NCI-H82 treated with DMSO at 0.1 percent for 48 hours (cell line): ENCODE data around the gene ADAM22.
"Not testable (repeated sequence)": the region's sequence is repeated elsewhere in the genome, so short reads cannot be mapped to it uniquely, and the experiment has no call there.

Source experiments
- DNase-seq: peaks from one replicate; lab custom pipeline; 2025; ENCODE audit not compliant: unreplicated experiment; lab: John Stamatoyannopoulos, UW

The ADAM22 gene

DNA sequence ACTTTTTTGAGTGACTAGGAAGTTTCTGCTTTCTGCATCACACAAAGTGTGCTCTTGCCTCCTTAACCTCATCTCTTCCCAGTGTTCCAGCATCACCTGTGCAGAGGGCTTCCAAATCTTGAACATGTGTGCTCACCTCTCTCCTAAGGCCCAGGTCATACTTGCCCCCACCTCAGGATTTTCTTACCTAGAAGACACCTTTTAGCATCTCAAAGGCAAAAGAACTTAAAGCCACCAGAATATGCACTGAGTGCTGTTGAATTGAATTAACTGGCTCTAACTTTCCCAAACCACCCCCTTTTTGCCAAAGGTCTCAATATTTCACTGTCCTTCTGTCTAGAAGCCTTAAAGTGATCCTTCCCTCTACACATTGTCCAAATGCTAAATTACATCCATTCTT lies 219.3 kb downstream of the ADAM22 start:
- no peak for DNase-seq

DNA sequence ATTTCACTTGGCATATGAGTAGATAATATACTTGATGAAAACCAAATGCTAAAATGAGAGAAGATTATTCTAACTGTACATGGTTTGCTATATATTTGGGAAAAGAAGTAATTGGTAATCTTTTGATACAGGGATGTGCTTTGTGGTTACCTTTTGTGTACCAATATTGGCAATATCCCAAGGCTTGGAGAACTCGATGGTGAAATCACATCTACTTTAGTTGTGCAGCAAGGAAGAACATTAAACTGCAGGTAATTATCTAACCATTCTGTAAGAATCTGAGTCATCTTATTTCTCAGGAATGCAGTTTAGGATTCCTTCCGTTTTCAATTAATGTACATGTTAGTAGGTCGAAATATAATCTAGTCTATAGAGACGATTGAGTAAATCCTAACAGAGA lies 221.7 kb downstream of the ADAM22 start:
- DNase-seq: no peak

DNA sequence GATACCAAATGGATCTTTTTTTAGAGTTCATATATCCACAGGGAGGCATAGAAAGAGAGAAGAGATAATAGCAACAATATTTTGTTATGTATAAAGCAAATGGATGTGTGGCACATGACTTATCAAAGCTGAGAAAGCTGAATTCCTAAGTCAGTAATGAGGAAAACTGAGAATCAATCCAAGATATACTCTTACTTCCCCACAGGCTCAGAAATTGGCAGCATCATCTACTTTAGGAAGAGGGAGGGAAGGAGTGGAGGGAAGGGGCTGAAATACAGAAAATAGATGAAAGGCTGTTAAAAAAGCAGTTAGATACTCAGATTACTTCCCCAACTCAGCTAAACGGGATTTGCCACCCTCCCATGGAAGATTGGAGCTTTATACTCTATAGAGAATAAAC lies 222.3 kb downstream of the ADAM22 start:
- DNase-seq: no peak

DNA sequence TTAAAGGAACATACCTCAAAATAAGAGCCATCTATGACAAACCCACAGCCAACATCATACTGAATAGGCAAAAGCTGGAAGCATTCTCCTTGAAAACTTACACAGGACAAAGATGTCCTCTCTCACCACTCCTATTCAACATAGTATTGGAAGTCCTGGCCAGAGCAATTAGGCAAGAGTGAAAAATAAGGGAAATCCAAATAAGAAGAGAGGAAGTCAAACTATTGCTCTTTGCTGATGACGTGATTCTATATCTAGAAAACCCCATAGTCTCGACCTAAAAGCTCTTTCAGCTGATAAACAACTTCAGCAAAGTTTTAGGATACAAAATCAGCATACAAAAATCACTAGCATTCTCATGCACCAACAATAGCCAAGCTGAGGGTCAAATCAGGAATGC lies 225.7 kb downstream of the ADAM22 start:
- not testable (repeated sequence) for DNase-seq

DNA sequence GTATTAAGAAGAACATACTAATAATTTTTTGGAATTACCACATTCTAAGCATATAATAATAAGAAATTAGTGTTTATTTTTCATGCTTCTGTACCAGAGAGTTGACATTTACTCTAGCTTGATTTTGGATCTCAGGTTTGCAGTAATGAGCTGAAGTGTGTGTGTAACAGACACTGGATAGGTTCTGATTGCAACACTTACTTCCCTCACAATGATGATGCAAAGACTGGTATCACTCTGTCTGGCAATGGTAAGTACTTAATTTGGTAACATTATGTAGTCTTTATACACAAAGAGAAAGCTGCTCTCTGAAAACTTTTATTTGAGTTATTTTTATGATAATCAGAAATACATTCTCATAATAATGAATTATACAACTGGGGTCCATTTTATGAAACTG lies 231.6 kb downstream of the ADAM22 start:
- no peak for DNase-seq

DNA sequence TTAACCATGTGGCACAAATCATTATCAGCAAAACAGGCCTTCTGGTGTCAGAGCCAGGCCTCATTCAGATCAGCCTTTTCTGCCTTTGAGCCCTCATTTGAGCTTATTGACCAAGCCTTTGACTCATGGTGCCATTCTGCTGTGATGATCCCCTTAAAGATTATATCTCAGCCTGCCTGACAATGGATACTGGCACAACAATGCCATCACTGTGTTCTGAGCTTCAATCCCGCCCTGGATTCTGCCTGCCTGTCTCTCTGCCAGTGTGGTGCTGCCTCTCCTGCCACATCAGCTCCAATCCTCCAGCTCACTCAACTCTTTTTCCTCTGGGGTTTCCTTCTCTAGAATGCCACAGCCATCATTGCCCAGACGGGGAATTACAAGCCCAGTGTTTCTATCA lies 233.2 kb downstream of the ADAM22 start:
- DNase-seq: no peak

DNA sequence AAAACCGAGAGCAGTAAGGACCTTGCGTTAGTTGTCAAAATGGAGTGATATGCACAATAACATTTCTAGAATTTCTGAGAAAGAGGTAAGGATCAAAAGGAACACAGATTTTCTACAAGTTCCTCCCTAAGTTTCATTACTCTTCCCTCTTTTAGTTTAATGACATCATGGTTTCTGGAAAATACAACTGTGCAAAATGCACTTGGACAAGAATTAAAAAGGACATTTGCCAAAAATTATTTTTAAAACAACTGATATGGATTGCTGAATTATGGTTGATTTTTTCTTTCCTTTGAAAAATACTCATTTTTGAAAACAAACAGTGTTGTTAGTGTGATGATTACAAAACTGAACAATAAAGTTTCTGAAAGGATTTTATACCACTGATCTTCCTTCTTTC lies 233.7 kb downstream of the ADAM22 start:
- no peak for DNase-seq

DNA sequence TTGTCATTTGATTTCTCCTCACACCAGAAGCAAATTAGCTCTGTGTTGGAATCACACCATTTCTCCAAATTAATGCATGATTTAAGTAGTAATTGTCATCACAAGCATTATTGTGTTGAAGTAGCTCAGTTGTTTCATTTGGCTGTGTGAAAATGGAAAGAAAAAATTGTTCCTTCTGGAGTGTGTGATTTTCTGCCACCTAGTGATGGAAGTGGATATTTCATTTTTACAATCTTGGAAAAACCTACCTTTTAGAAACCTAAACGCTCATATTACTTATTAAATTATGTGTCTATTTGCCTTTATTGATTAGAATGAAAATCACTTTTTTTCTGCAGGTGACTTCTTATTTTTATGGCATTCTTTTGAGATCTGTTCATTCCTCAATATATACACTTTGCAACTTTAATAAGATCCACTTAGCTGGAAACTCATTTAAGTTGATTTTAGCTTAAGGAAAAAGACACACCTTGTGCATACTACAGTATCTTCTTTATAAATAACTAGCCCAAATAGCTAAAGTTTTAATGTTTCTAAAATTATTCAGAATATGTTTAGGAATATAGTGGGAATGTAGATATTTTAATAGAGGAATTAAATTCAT lies 235.8 kb downstream of the ADAM22 start:
- no peak for DNase-seq

DNA sequence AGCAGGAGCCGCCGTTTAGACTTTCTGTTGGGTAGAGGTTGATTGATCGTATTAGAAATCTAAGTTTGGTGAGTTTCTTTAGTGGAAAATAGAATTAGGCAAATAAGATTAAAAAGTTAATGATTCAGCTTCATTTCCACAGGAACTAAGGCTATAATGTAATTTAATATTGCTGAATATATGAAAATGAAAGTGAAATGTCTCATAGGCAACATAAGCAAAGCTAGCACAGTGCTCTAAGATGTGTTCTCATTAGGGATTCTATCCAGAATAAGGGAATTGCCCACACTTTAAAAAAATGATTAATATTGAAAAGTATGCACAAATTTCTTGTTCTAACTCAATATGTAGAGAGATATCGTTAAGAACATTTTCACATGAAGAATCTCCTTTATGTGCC lies 238.8 kb downstream of the ADAM22 start:
- DNase-seq: no peak

DNA sequence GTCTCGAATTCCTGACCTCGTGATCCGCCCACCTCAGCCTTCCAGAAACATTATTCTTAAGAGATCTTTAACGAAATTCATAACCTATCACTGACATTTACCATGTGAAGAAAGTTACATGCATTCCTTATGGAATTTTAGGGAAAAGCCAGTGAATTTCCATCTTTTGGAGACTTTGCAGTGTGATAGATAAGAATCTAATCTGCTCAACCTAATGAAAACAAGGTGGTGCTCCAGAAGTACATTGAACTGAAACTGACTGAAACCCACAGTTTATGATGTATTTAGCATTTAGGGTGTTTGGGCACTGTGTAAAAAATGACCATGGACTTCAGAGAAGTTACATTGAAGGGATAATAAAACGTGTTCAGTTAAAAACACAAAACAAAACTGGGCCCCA lies 242.1 kb downstream of the ADAM22 start:
- DNase-seq: no peak

DNA sequence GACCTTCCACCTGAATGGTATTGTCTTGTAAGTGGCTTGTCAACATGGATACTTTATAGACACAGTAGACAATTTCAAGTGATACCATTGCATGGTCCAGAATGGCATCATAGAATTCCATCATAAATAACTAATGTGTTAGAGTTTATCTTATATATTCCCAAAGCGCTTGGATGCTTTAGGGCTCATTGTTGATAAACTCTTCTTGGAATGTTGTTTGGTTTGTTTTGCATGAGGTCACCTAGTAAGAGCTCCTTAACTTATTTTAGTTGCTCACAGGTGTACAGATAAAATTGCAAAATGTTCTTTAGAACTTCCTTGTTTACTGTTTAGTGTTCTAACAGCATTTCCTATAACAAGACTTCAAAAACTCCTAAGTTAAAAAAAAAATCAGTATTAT lies 249.0 kb downstream of the ADAM22 start:
- no peak for DNase-seq

DNA sequence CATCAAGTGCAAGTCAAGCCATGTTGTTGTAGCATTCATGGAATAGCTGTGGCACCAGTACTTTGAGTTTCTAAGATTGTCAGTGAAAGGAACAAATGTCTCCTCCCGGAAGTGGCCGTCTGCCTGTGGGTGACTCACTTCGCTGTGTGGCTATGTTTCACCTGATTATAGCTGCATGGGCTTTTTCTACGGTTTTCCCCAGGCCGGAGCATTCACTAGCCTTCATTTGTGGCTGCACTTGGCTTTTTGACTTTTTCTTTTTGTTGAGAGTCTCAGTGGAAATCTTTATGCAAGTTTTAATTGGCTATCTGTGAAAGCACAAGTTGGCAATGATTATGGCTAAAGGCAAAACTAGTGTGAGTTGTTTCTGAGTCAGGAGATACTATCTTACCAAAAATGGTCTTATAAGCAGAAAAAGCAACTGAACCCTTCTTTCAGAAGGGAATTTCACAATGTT lies 250.8 kb downstream of the ADAM22 start:
- no peak for DNase-seq

DNA sequence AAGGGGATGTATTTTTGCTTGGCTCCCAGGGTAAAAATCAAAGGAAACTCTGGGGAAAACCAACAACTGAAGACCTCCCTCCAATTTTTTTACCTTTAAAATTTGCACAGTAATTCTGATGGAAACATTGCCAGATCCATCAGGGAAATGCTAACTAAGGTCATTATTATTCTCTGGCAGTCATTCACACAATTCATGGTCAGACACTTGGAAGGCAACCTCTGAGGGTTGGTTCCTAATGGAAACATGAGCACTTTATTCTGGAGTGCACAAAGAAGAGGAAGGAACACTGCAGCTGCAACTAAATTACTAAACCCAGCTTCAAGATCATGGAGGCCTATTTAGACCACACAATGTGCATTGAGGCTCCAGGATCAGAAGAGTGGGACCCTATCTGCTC lies 251.6 kb downstream of the ADAM22 start:
- DNase-seq: no peak

DNA sequence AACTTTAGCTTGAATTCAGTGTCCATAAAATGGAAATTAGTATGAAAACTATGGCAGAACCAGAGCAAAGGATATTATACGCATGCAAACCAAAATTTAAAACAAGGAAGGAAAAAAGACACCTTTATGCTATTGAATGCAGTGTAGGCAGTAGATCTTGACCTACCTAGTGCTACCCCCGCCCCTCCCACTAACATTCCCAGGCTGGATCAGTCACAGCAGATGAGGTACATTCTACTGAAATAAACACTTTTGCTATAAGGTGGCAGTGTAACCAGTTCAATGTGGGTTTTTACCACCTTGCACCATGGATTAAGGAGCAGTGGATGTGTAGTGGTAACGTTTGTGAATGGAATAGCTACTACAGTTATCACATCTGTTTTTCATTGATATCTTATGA lies 257.9 kb downstream of the ADAM22 start:
- DNase-seq: no peak

DNA sequence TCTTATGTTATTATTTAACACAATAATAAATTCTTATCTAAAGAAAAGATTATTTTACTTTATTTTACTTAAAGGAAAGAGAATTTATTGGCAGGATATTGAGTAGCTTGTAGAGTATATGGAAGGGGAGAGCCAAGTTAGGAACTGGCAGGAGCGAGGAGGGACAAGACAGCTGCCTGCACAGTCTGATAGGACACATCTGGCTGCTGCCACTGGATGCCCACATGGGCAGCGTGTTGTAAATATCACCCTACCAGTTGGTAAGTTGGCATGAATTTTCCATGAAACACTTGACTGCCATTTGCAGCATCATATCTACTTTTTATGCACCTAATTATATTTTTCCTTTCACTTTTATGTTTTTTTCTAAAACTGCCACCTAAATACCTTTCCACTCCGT lies 266.2 kb downstream of the ADAM22 start:
- DNase-seq: no peak

DNA sequence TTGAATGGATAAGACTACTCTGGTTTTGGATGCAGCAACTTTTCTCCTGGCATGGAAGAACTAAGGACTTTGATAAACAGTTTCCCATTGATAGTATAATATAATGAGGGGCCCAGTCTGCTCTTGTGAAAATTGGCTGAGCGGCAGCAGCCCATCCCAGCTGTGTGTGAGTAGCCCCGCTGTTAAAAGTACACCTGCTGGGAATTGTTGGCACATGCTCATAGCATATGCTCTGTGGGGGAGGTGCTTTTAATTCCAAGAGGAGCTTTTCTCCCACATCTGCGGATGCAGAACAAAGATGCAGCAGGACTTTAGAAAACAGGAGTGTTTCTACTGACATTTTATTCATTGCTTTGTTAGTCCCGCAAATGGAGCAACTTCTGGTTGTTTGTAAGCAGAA lies 266.7 kb downstream of the ADAM22 start:
- DNase-seq: peak; percentile 26

DNA sequence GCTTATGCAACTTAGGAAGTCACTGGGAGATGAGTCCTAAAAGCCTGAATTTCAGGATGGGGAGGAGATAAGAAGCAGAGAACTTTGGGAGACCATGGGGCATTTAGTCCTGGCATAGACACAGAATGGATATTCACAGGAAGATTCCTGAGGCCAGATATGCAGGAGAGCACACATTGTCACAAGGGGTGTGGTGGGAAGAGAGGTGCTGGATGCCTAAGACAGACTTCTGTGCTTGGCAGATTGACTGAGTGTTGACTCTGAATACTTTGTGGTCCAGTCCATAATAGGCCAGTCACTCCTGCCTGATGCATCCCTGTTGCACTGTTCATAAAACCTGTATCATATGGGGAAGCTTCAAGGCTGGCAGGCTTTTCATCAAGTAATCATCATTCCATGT lies 267.3 kb downstream of the ADAM22 start:
- no peak for DNase-seq

DNA sequence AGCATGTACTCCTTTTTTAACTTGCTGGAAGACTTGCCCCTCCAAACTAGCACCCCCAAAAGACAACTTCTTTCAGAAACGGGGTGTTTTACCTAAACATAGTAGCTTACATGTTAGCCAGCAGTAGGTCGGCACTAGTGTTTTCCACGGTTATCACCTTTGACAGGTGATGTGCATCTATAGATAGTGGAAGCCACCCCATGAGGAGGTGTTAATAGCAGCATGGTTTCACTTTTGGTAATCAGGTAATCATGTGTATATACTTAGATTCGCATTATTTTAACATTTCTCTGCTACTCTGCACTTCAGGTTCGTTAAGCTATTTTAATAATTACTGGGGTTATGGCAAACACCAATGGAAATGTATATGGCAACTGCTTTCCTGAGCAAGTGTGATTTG lies 268.2 kb downstream of the ADAM22 start:
- DNase-seq: no peak

DNA sequence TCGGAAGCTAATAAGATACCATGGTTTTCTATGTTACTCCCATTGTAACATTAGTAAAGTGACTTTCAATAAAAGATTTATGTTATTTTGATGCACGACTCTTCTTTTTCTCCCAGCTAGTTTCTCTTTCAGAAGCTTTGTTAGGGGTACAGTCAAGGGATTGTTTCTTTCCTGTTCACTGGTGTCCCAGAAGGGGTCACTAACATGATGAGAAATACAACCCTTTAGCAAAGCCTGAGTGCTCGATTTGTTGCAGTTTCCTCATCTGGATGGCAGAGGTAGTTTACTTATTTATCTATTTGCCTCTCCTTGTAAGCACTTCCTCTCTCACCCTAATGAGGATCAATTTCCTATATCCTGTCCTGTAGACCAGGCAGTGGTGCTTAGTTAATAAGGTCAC lies 268.7 kb downstream of the ADAM22 start:
- DNase-seq: no peak

DNA sequence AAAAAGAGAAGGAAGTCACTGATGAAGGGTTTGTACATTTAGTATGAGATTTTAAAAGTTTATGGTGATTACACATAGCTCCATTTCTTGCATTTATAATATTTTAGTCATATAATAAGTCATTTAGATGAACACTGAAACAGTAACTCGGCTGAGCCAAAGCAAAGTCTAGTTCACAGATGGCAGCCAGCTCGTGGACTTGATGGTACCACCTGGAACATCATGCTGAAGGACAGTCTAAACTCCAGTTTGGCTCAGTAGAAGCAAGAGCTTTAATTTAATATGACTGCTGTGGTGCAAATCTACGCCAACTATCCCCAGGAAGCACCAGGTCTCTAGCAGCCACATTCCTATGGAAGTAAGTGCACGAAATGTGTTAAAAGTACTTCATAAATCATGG lies 269.4 kb downstream of the ADAM22 start:
- DNase-seq: no peak

DNA sequence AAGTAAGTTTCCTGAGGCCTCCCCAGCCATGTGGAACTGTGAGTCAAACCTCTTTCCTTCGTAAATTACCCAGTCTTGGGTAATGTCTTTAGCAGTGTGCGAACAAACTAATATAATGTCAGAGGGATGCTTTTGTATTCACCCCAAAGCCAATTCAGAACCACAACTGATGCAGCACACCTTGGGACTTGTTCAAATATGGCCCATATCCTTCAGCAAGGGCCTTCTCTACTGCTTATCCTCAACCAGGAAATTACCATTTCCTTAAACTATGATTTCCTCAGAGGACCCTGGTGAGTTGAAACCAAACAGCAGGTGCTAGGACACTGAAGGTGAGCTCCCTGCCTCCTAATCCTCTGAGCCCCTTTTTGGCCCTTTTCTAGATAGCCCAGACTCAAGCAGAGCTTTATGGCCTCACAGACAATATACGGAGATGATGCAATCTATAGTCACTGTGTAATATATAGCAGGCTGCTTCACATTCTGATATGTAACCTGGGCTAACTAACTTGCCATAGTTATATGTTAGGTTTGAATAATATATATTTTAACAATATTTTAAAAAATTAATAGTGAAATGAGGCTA lies 270.6 kb downstream of the ADAM22 start:
- DNase-seq: no peak

DNA sequence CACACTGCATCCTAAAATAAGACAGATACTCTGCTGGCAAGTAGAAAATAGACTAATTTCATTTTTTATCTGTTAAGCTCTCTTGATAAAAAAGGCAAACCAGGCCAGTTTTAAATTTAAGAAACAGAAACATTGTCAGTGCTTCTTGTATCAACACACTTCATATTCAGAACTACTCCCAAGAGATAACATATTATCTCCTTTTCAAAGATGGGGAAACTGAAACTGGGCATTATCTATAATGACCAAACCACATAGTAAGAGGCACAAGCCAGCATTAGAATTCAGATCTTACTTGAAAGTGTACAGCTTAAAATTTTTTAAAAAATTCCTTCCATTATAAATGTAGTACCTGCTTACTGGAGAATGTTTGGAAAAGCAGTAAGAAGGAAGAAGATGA lies 271.1 kb downstream of the ADAM22 start:
- no peak for DNase-seq

DNA sequence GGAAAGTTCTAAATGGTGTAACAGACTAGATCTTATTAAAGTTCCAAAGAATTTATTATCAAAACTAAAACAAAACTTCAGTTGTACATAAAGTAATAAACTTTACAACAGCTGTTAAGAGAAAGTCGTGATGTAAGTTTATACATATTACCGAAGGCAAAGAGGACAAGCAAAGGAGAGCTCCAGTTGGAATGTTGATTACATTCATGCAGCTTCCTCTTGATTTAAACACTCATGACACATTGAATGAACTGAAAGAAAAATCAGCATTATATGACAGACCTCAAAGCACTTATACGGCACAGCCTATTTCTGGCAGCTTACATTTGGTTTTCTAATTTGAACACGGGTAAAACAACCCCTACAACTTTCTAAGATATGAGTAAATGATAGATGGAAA lies 272.2 kb downstream of the ADAM22 start:
- no peak for DNase-seq
